NK-92 treated with Interleukin-12 subunit alpha and Interleukin-12 subunit beta, amount 100 ng/mL, for 24 hours (cell line): ENCODE results near the gene BRD7.
"Not testable (repeated sequence)": the region's sequence is repeated elsewhere in the genome, so short reads cannot be mapped to it uniquely, and the experiment has no call there.

ENCODE experiments used
- DNase-seq: peaks from one replicate; lab custom pipeline; 2025; lab: John Stamatoyannopoulos, UW

Gene BRD7

GRCh38 chr16:50354629-50355456 is 13.9 kb downstream of the BRD7 start:
- no peak for DNase-seq

GRCh38 chr16:50354082-50354481 is 14.7 kb downstream of the BRD7 start:
- no peak for DNase-seq

- no peak for DNase-seq
Measured at GRCh38 chr16:50351952-50352351, 16.8 kb downstream of the BRD7 start.

- DNase-seq: no peak
Measured at GRCh38 chr16:50351116-50351515, 17.7 kb downstream of the BRD7 start.

GRCh38 chr16:50345210-50345609 is 23.6 kb downstream of the BRD7 start:
- not testable (repeated sequence) for DNase-seq

GRCh38 chr16:50343566-50343965 is 25.2 kb downstream of the BRD7 start:
- DNase-seq: not testable (repeated sequence)

GRCh38 chr16:50340578-50340977 is 28.2 kb downstream of the BRD7 start:
- DNase-seq: no peak

- DNase-seq: no peak
Measured at GRCh38 chr16:50338371-50339231, 30.2 kb downstream of the BRD7 start.

GRCh38 chr16:50336884-50337283 is 31.9 kb downstream of the BRD7 start:
- DNase-seq: no peak

GRCh38 chr16:50335196-50335958 is 33.4 kb downstream of the BRD7 start:
- DNase-seq: no peak

GRCh38 chr16:50334106-50334975 is 34.4 kb downstream of the BRD7 start:
- DNase-seq: no peak

GRCh38 chr16:50332599-50332998 is 36.2 kb downstream of the BRD7 start:
- DNase-seq: no peak

GRCh38 chr16:50331570-50331969 is 37.2 kb downstream of the BRD7 start:
- no peak for DNase-seq

- DNase-seq: no peak
Measured at GRCh38 chr16:50329446-50330189, 39.2 kb downstream of the BRD7 start.

GRCh38 chr16:50326835-50327465 is 41.8 kb downstream of the BRD7 start:
- DNase-seq: no peak

GRCh38 chr16:50326264-50326663 is 42.5 kb downstream of the BRD7 start:
- DNase-seq: no peak

- DNase-seq: no peak
Measured at GRCh38 chr16:50324345-50324744, 44.4 kb downstream of the BRD7 start.

GRCh38 chr16:50323335-50324011 is 45.3 kb downstream of the BRD7 start:
- DNase-seq: no peak

GRCh38 chr16:50322333-50322732 is 46.5 kb downstream of the BRD7 start:
- no peak for DNase-seq

- DNase-seq: no peak
Measured at GRCh38 chr16:50320310-50320709, 48.5 kb downstream of the BRD7 start.
